Testis (tissue), 3 donors: ENCODE data around the gene ARHGAP27. TPM values are rescaled to one million over a fixed set of nuclear protein-coding genes. Genes with fewer than 3 reads are reported as not detected.

Experiments
- DNase-seq: peaks from one replicate; pipeline ENCODE4 v3.0.0-alpha.2; 2019
- H3K27ac ChIP-seq, 2 donors: fragments of 200-600 bp; sonication (generic); one replicate each; pipeline ENCODE4 v1.5.1; 2019
- H3K27me3 ChIP-seq: fragments of 200-600 bp; sonication (generic); one replicate; pipeline ENCODE4 v1.5.1; 2019
- H3K36me3 ChIP-seq: fragments of 200-600 bp; sonication (generic); one replicate; pipeline ENCODE4 v1.5.1; 2017; ENCODE audit warnings: low read depth; ENCODE audit errors: missing control alignments
- H3K4me1 ChIP-seq: fragments of 200-600 bp; sonication (generic); one replicate; pipeline ENCODE4 v1.5.1; 2019
- H3K4me3 ChIP-seq, 2 donors: fragments of 200-600 bp; sonication (generic); one replicate each; pipeline ENCODE4 v1.5.1; 2017 to 2019
- H3K9me3 ChIP-seq: fragments of 200-600 bp; sonication (generic); one replicate; pipeline ENCODE4 v1.5.1; 2017
- CTCF ChIP-seq, 3 experiments: fragments of 450-650 bp in 2 of 3; fragments of 200-600 bp in 1 of 3; sonication (generic) in 1 of 3; IDR thresholded peaks; one replicate each; pipeline ENCODE4 v1.5.1; 2016 to 2019; ENCODE audit warnings: antibody characterized with exemption in 3 of 3, mild to moderate bottlenecking in 2 of 3, moderate library complexity in 1 of 3
- POLR2A ChIP-seq: fragments of 450-650 bp; IDR thresholded peaks from one replicate; pipeline ENCODE4 v1.6.1; 2017; ENCODE audit warnings: antibody characterized with exemption, mild to moderate bottlenecking, moderate library complexity
- whole genome bisulfite sequencing, 2 donors: methylation state at CpG; one replicate each; pipeline ENCODE4 v1.1.5; 2018; 5-methylcytosine and 5-hydroxymethylcytosine counted together
- intact Hi-C: fragments of 100-400 bp; cut with DNase I; formaldehyde crosslinking; loops from one replicate; pipeline ENCODE4 v1.15.1; 2023; ENCODE audit warnings: low total_unique reads
- polyA plus RNA-seq: library from polyadenylated mRNA; stranded (reverse); fragments of 350-450 nt; fragmentation: Illumina TruSeq; extraction: RNeasy Lipid Tissue Mini Kit (QIAGEN cat#74804); gene quantifications from one replicate; pipeline ENCODE4 v1.2.3, GENCODE V29; 2014; ENCODE audit warnings: low read depth, low replicate concordance; ENCODE audit not compliant: insufficient read depth
- total RNA-seq, 2 donors: library from RNA; depleted of rRNA; stranded (reverse); fragments of >200 nt; gene quantifications; one replicate each; pipeline ENCODE4 v1.2.3, GENCODE V29; 2016

Gene ARHGAP27
- total and polyA plus RNA-seq, 3 donors from 2014 or later: 17.7 to 22.8 (median 21.4) TPM

GRCh38 chr17:45384789-45385262 is 47.8 kb downstream of the ARHGAP27 start:
- intact Hi-C loops: loop anchor here (10.0 kb wide), 1 partner anchor 150 kb away; no protein-coding TSS in a partner anchor
- DNase-seq: no peak
- WGBS, 2 donors: 79 to 85% methylated on average over 20 of the region's 20 CpGs
- Histone ChIP-seq H3K9me3 (no peaks in the 10 kb centered on the region), H3K36me3 (no peaks in the 10 kb centered on the region), H3K4me3 (no peak overlapping the region), H3K27ac (no peak overlapping the region), H3K4me1 (no peaks in the 10 kb centered on the region), H3K27me3 (no peaks in the 10 kb centered on the region)
- TF ChIP-seq CTCF (IDR thresholded peaks at IDR 0.05) (no peak), POLR2A (no peak)

DNA sequence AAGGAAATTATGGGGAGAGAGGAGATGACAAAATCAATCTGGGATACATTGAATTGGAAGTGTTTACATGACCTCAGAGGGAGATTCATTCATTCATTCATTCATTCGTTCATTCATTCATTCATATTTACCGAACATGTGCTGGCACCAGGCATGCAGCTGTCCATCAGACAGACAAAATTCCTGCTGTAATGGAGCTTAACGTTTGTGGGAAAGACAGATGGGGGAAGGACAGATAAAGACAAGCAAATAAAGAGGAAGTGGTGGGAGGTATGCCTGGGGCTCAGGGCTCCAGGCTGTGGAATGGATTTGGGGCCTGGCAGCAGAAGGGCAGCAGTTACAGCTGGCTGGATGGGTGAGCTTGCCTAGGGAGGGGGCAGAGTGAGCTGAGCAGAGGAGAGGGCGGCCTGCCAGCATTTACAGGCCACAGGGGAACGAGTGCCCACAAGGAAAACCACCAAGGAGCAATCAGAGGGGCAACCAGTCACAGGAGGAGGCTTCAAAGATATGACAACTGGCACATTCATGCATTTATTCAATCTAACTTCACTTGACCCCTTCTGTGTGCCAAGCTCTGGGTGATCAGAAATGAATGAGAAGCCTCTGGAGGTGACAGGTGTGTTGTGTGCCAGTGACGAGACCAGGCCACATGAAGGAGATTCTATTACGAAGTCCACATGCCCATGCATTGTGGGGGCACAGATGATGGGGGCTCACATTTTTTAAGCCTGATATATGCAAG is 48.5 kb downstream of the ARHGAP27 start:
- DNase-seq: no peak
- no peaks in the 10 kb centered on the region for H3K36me3 ChIP-seq
- intact Hi-C loops: loop anchor here (10.0 kb wide), 1 partner anchor 149 kb away; no protein-coding TSS in a partner anchor

DNA sequence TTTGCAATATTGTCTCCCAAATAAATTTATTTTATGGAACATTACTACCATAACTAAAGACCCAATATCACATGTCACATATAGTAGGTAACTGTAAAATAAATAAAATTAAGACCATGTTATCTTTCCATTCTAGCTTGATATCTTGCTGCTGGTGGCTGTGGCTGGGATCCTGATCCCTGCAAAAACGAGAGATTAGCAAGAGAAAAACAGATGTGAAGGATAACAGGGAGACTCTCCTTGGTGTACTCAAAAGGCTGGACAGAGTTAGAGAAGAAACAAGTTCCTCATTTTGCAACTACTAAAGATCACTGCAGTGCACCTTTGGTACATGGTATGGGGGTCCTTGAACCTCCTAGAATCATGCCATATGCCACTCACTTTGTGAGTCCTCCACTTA is 49.7 kb downstream of the ARHGAP27 start:
- H3K27ac ChIP-seq: no peak overlapping the region
- no peaks in the 10 kb centered on the region for H3K9me3 ChIP-seq
- intact Hi-C loops: loop anchor here (10.0 kb wide), 1 partner anchor 148 kb away; no protein-coding TSS in a partner anchor
- H3K4me1 ChIP-seq: no peaks in the 10 kb centered on the region
- H3K36me3 ChIP-seq: no peaks in the 10 kb centered on the region
- 57 to 60% methylated on average over 1 of the region's 1 CpG for WGBS, 2 donors
- TF ChIP-seq POLR2A (no peak), CTCF (IDR thresholded peaks at IDR 0.05) (no peak)
- no peak for DNase-seq
- H3K4me3 ChIP-seq: no peak overlapping the region
- H3K27me3 ChIP-seq: no peaks in the 10 kb centered on the region

More for the DNA sequence above, 48.5 kb downstream of the ARHGAP27 start:
- no peak overlapping the region for H3K27ac ChIP-seq
- H3K27me3 ChIP-seq: no peaks in the 10 kb centered on the region
- H3K4me3 ChIP-seq: no peak overlapping the region
- TF ChIP-seq POLR2A: no peak
- no peak for TF ChIP-seq CTCF (IDR thresholded peaks at IDR 0.05)
- WGBS, 2 donors: 62 to 66% methylated on average over 7 of the region's 7 CpGs
- no peaks in the 10 kb centered on the region for H3K9me3 ChIP-seq
- no peaks in the 10 kb centered on the region for H3K4me1 ChIP-seq

DNA sequence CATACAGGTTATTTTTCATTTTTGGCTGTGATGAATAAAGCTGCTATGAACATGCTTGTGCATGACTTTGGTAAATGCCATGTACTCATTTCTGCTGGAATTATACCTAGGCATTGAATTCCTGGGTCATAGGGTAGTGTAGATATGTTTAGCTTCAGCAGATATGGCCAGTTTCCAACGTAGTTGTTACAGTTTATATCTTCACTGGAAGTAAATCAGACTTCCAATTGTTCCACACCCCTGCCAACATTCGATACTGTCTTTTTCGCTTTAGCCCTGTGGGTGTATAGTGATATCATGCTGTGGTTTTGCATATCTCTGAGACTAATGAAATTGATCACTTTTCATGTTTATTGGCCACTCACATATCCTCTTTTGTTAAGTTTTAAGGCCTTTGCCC is 50.4 kb downstream of the ARHGAP27 start:
- intact Hi-C loops: loop anchor here (10.0 kb wide), 1 partner anchor 147 kb away; no protein-coding TSS in a partner anchor

More for the DNA sequence above, 50.4 kb downstream of the ARHGAP27 start:
- Histone ChIP-seq H3K27ac (no peak overlapping the region), H3K4me1 (no peaks in the 10 kb centered on the region), H3K9me3 (no peaks in the 10 kb centered on the region), H3K4me3 (no peak overlapping the region), H3K27me3 (no peaks in the 10 kb centered on the region), H3K36me3 (no peaks in the 10 kb centered on the region)
- no peak for TF ChIP-seq POLR2A
- TF ChIP-seq CTCF (IDR thresholded peaks at IDR 0.05): no peak
- no peak for DNase-seq
- WGBS, 2 donors: 53 to 66% methylated on average over 3 of the region's 3 CpGs
